Measurements from ENCODE around the gene BSDC1. TPM values are rescaled to one million over a fixed set of nuclear protein-coding genes. Genes with fewer than 3 reads are reported as not detected.
A peak's percentile ranks its signal among the peaks of the same experiment; 100 is the strongest.

BSDC1 gene
- total RNA-seq, 4 donors from 2014 or later: 56.5 to 74.2 (median 70.0) TPM

GRCh38 chr1:32364836-32365235 lies 29.4 kb downstream of the BSDC1 start:
- TF ChIP-seq POLR2A (IDR thresholded peaks at IDR 0.05) (no peak), EP300 (IDR thresholded peaks at IDR 0.05) (no peak), CTCF (IDR thresholded peaks at IDR 0.05) (no peak), POLR2AphosphoS5 (IDR thresholded peaks at IDR 0.05) (no peak)
- H3K36me3 ChIP-seq: peaks cover 0 to 71% of the 10 kb centered on the region in 2 donors

GRCh38 chr1:32363713-32364112 lies 30.5 kb downstream of the BSDC1 start:
- Histone ChIP-seq H3K4me3 (no peak overlapping the region), H3K4me1 (peaks cover 0 to 22% (median 12%) of the 10 kb centered on the region in 3 donors), H3K27me3 (no peaks in the 10 kb centered on the region), H3K9me3 (no peaks in the 10 kb centered on the region), H3K27ac (no peak overlapping the region), H3K36me3 (peaks cover 0 to 59% of the 10 kb centered on the region in 2 donors)
- WGBS, 2 donors (ENCODE audit: low coverage in 1 of 2): 91 to 95% methylated on average over 4 of the region's 12 CpGs
- TF ChIP-seq EP300 (IDR thresholded peaks at IDR 0.05) (no peak), POLR2A (IDR thresholded peaks at IDR 0.05) (no peak), POLR2AphosphoS5 (IDR thresholded peaks at IDR 0.05) (no peak), CTCF (IDR thresholded peaks at IDR 0.05) (no peak)
- ATAC-seq: no peak

More at GRCh38 chr1:32364836-32365235, 29.4 kb downstream of the BSDC1 start:
- peaks cover 0 to 22% (median 12%) of the 10 kb centered on the region in 3 donors for H3K4me1 ChIP-seq
- no peak overlapping the region for H3K27ac ChIP-seq
- H3K4me3 ChIP-seq: no peak overlapping the region
- no peaks in the 10 kb centered on the region for H3K9me3 ChIP-seq
- WGBS, 2 donors (ENCODE audit: low coverage in 1 of 2): 63 to 88% methylated on average over 3 to 4 of the region's 5 CpGs
- H3K27me3 ChIP-seq: no peaks in the 10 kb centered on the region
- ATAC-seq: no peak

GRCh38 chr1:32362474-32363313 lies 31.5 kb downstream of the BSDC1 start, which contains the start of the genes FAM229A and TSSK3:
Gene FAM229A, minus strand, starts transcription at chr1:32362485. Its CDS starts 394 bp downstream, at chr1:32362091.
Gene TSSK3, plus strand, starts transcription at chr1:32362539. Its CDS starts 163 bp downstream, at chr1:32362702.
- Histone ChIP-seq H3K27me3 (no peaks in the 10 kb centered on the region), H3K4me3 (peak within 1 kb of the TSS; percentile 10 to 52), H3K27ac (peak within 1 kb of the TSS in 2 of 4 donors; percentile 48 to 71), H3K36me3 (peaks cover 0 to 49% of the 10 kb centered on the region in 2 donors), H3K9me3 (no peaks in the 10 kb centered on the region), H3K4me1 (peaks cover 0 to 22% (median 12%) of the 10 kb centered on the region in 3 donors)
- 62 to 82% methylated on average over 4 to 9 of the region's 17 CpGs for WGBS, 2 donors (ENCODE audit: low coverage in 1 of 2)
- no peak for TF ChIP-seq EP300 (IDR thresholded peaks at IDR 0.05)
- no peak for TF ChIP-seq POLR2A (IDR thresholded peaks at IDR 0.05)
- no peak for TF ChIP-seq POLR2AphosphoS5 (IDR thresholded peaks at IDR 0.05)
- TF ChIP-seq CTCF (IDR thresholded peaks at IDR 0.05): no peak
- ATAC-seq: no peak

- H3K4me1 ChIP-seq: peaks cover 0 to 22% (median 12%) of the 10 kb centered on the region in 3 donors
- no peak for TF ChIP-seq EP300 (IDR thresholded peaks at IDR 0.05)
- TF ChIP-seq CTCF (IDR thresholded peaks at IDR 0.05): peak in 3 of 4 experiments; percentile 28 to 64 (median 44)
- TF ChIP-seq POLR2A (IDR thresholded peaks at IDR 0.05): peak in 1 of 2 donors; percentile 11
- TF ChIP-seq POLR2AphosphoS5 (IDR thresholded peaks at IDR 0.05): no peak
- H3K4me3 ChIP-seq: peak overlapping the region; percentile 10 to 52
- peaks cover 0 to 41% of the 10 kb centered on the region in 2 donors for H3K36me3 ChIP-seq
- H3K27me3 ChIP-seq: no peaks in the 10 kb centered on the region
- ATAC-seq: peak; percentile 66
- WGBS, 2 donors (ENCODE audit: low coverage in 1 of 2): no CpG with 5 or more reads among the region's 91 CpGs
- no peaks in the 10 kb centered on the region for H3K9me3 ChIP-seq
- peak overlapping the region in 2 of 4 donors; percentile 48 to 71 for H3K27ac ChIP-seq
Observed at GRCh38 chr1:32361674-32362473, 32.4 kb downstream of the BSDC1 start.
